ENCODE results near the gene CACNA2D3.

- TF ChIP-seq GATA3 (IDR thresholded peaks at IDR 0.05; ENCODE audit: low read depth, low read length) (no peak), GATA2 (IDR thresholded peaks at IDR 0.05; ENCODE audit: low read depth, low read length) (no peak)
These were observed 371.9 kb downstream of the CACNA2D3 start for GRCh38 chr3:54494209-54494608.
